Esophagus squamous epithelium (tissue), 4 donors: Measurements from ENCODE around the gene TMOD2.

Source experiments
- POLR2A ChIP-seq, 4 donors: fragments of 450-650 bp; IDR thresholded peaks; one replicate each; pipeline ENCODE4 v1.6.1; 2017; ENCODE audit warnings: antibody characterized with exemption in 4 of 4, mild to moderate bottlenecking in 4 of 4, moderate library complexity in 3 of 4
- TF ChIP-seq, protein P1 (sequence below), 6 experiments: fragments of 450-650 bp in 4 of 6; fragments of 200-600 bp in 2 of 6; sonication (generic) in 2 of 6; IDR thresholded peaks; one replicate each; pipeline ENCODE4 v1.5.1; 2016 to 2019; ENCODE audit warnings: antibody characterized with exemption in 6 of 6, mild to moderate bottlenecking in 4 of 6, moderate library complexity in 4 of 6

DNA sequence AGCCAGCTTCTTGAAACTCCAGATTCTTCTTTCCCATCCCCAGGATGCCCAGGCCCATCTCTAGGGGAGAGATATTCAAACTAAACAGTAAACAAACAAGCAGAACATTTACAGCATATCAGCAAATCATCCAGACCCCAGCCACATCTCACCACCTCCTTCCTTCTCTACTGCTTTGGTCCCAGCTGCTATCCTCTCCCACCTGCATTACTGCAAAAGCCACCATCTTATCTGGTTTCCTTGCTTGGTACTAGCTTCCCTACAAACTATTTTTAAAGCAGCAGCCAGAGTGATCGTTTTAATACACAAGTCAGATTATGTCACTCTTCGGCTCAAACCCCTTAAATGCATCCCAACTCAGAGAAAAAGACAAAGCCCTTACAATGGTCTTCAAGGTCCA, 18.8 kb upstream of the TMOD2 start:
- TF ChIP-seq POLR2A (IDR thresholded peaks at IDR 0.05), result no peak
- TF ChIP-seq, protein P1, sequence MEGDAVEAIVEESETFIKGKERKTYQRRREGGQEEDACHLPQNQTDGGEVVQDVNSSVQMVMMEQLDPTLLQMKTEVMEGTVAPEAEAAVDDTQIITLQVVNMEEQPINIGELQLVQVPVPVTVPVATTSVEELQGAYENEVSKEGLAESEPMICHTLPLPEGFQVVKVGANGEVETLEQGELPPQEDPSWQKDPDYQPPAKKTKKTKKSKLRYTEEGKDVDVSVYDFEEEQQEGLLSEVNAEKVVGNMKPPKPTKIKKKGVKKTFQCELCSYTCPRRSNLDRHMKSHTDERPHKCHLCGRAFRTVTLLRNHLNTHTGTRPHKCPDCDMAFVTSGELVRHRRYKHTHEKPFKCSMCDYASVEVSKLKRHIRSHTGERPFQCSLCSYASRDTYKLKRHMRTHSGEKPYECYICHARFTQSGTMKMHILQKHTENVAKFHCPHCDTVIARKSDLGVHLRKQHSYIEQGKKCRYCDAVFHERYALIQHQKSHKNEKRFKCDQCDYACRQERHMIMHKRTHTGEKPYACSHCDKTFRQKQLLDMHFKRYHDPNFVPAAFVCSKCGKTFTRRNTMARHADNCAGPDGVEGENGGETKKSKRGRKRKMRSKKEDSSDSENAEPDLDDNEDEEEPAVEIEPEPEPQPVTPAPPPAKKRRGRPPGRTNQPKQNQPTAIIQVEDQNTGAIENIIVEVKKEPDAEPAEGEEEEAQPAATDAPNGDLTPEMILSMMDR (IDR thresholded peaks at IDR 0.05), result no peak
